B cell (primary cell): ENCODE measurements around the gene TMEM45B. TPM values are rescaled to one million over a fixed set of nuclear protein-coding genes. Genes with fewer than 3 reads are reported as not detected.

Source experiments
- ATAC-seq: fragments of 200-7000 bp; cut with Tn5 transposase; one replicate; pipeline ENCODE4 v1.10.0; 2021; ENCODE audit warnings: low read depth, mild to moderate bottlenecking, moderate number of reproducible peaks, moderate library complexity
- CTCF ChIA-PET: fragments of 350-600 bp; sonication (Branson Sonifier 250); formaldehyde crosslinking; loops from one replicate; lab custom pipeline; 2021; ENCODE audit warnings: antibody characterized with exemption, inconsistent platforms; lab: Charles Lee
- POLR2A ChIA-PET: fragments of 350-600 bp; sonication (Branson Sonifier 250); formaldehyde crosslinking; loops from one replicate; lab custom pipeline; 2021; ENCODE audit warnings: antibody characterized with exemption; lab: Charles Lee
- DNase-seq: peaks from one replicate; pipeline ENCODE4 v3.0.0; 2013
- H2AFZ ChIP-seq: 2 replicates; pipeline ENCODE4 v1.6.1; 2012; ENCODE audit warnings: mild to moderate bottlenecking, low read depth, low read length; ENCODE audit not compliant: insufficient read depth, poor library complexity, severe bottlenecking
- H3K27ac ChIP-seq, 2 donors: 1 replicate in 1 of 2; 2 replicates in 1 of 2; pipeline ENCODE4 v1.5.1; 2012 to 2013; ENCODE audit warnings: low read length in 2 of 2, mild to moderate bottlenecking in 2 of 2, moderate library complexity in 1 of 2
- H3K27me3 ChIP-seq, 4 experiments: fragments of 200-600 bp in 1 of 4; sonication (generic) in 1 of 4; replicated peaks in 1 of 4; 1 replicate in 2 of 4; 2 replicates in 2 of 4; pipeline versions ENCODE4 v1.6.1 to v1.7.0; 2013 to 2016; ENCODE audit warnings: low read length in 3 of 4, mild to moderate bottlenecking in 2 of 4, mixed read lengths in 1 of 4, moderate library complexity in 1 of 4; ENCODE audit not compliant: insufficient read depth in 4 of 4, control insufficient read depth in 3 of 4; ENCODE audit errors: control extremely low read depth in 1 of 4
- H3K36me3 ChIP-seq, 2 experiments: replicated peaks in 1 of 2; 1 replicate in 1 of 2; 2 replicates in 1 of 2; pipeline versions ENCODE4 v1.6.1 to v1.7.1; 2013; ENCODE audit warnings: low read length in 1 of 2; ENCODE audit not compliant: insufficient read depth in 2 of 2, control insufficient read depth in 1 of 2; ENCODE audit errors: control extremely low read depth in 1 of 2, extremely low read depth in 1 of 2
- H3K4me1 ChIP-seq, 2 donors: fragments of 200-600 bp in 1 of 2; sonication (generic) in 1 of 2; 1 replicate in 1 of 2; 2 replicates in 1 of 2; pipeline versions ENCODE4 v1.5.1 to v1.6.1; 2013 to 2017; ENCODE audit warnings: low read length in 2 of 2; ENCODE audit not compliant: control insufficient read depth in 2 of 2, insufficient read depth in 2 of 2
- H3K4me2 ChIP-seq: replicated peaks from 2 replicates; pipeline ENCODE3; 2012; ENCODE audit warnings: mild to moderate bottlenecking, low read depth, low read length; ENCODE audit not compliant: poor library complexity, severe bottlenecking
- H3K4me3 ChIP-seq, 5 experiments: fragments of 200-600 bp in 1 of 5; sonication (generic) in 1 of 5; 1 replicate in 3 of 5; 2 replicates in 2 of 5; pipeline versions ENCODE4 v1.5.1 to v1.7.0; 2011 to 2016; ENCODE audit warnings: low read length in 4 of 5, mild to moderate bottlenecking in 4 of 5, low read depth in 2 of 5, control low read depth in 1 of 5, moderate library complexity in 1 of 5; ENCODE audit not compliant: insufficient read depth in 1 of 5; ENCODE audit errors: control extremely low read depth in 1 of 5, extremely low read depth in 1 of 5
- H3K79me2 ChIP-seq: fragments of 200-600 bp; sonication (generic); one replicate; pipeline ENCODE4 v1.6.0; 2016; ENCODE audit warnings: low read length; ENCODE audit not compliant: control insufficient read depth, insufficient read depth
- H3K9ac ChIP-seq: fragments of 200-600 bp; sonication (generic); 2 replicates; pipeline ENCODE4 v1.6.1; 2017; ENCODE audit warnings: mild to moderate bottlenecking, low read length, moderate library complexity
- H3K9me3 ChIP-seq, 3 donors: one replicate each; pipeline versions ENCODE4 v1.6.1 to v1.7.1; 2013; ENCODE audit warnings: low read length in 2 of 3; ENCODE audit not compliant: control insufficient read depth in 2 of 3, insufficient read depth in 1 of 3; ENCODE audit errors: control extremely low read depth in 1 of 3
- H4K20me1 ChIP-seq: 2 replicates; pipeline ENCODE4 v1.6.0; 2012; ENCODE audit warnings: mild to moderate bottlenecking, low read length; ENCODE audit not compliant: insufficient read depth, control insufficient read depth, poor library complexity, severe bottlenecking
- H3K27ac Mint-ChIP-seq: one replicate; pipeline ENCODE4 v1.8.0; 2021; ENCODE audit warnings: mixed read lengths
- H3K27me3 Mint-ChIP-seq: one replicate; pipeline ENCODE4 v1.8.0; 2021; ENCODE audit warnings: mixed read lengths
- H3K4me1 Mint-ChIP-seq: one replicate; pipeline ENCODE4 v1.8.0; 2021; ENCODE audit warnings: mixed read lengths
- H3K4me3 Mint-ChIP-seq: one replicate; pipeline ENCODE4 v1.8.0; 2021; ENCODE audit warnings: mixed read lengths
- H3K9me3 Mint-ChIP-seq: one replicate; pipeline ENCODE4 v1.8.0; 2022; ENCODE audit warnings: mixed read lengths; ENCODE audit not compliant: insufficient read depth
- CTCF ChIP-seq: fragments of 200-600 bp; IDR thresholded peaks from one replicate; pipeline ENCODE4 v1.8.0; 2022; ENCODE audit warnings: antibody characterized with exemption, mild to moderate bottlenecking
- EZH2 ChIP-seq: IDR thresholded peaks from 2 replicates; pipeline ENCODE4 v1.6.1; 2012; ENCODE audit warnings: borderline replicate concordance, low read depth, mild to moderate bottlenecking, moderate library complexity, low read length; ENCODE audit not compliant: insufficient read depth, poor library complexity, severe bottlenecking
- WGBS: methylation state at CpG from one replicate; pipeline ENCODE4 v1.1.5; 2013; ENCODE audit warnings: missing lambda C conversion rate; ENCODE audit not compliant: insufficient coverage; 5-methylcytosine and 5-hydroxymethylcytosine counted together
- intact Hi-C: fragments of 100-400 bp; cut with micrococcal nuclease; formaldehyde crosslinking; loops from one replicate; pipeline ENCODE4 v1.10.0; 2022
- polyA plus RNA-seq: library from polyadenylated mRNA; depleted of rRNA; stranded (reverse); fragments of >200 nt; gene quantifications from 2 replicates; pipeline ENCODE4 v1.2.3, GENCODE V29; 2012
- total RNA-seq, 2 donors: library from RNA; stranded (reverse); fragments of 120-200 nt in 1 of 2; gene quantifications; 1 replicate in 1 of 2; 2 replicates in 1 of 2; pipeline versions ENCODE4 v1.2.3 to v1.2.4, GENCODE V29; 2013 to 2022

TMEM45B gene
- total and polyA plus RNA-seq, 2 donors (not counting 1 experiment from before 2014, with no cell fraction given): not detected

GRCh38 chr11:129813231-129813791, 2.3 kb upstream of the TMEM45B start:
- H3K36me3 ChIP-seq: no peaks in the 10 kb centered on the region
- no peak overlapping the region for H2AFZ ChIP-seq
- H3K4me2 ChIP-seq: no peak overlapping the region
- H3K9me3 ChIP-seq: peaks cover 0 to 14% (median 0%) of the 10 kb centered on the region in 3 donors
- no peaks in the 10 kb centered on the region for H3K79me2 ChIP-seq
- Mint-ChIP-seq H3K9me3 (peaks cover 5% of the 10 kb centered on the region), H3K27ac (no peak overlapping the region), H3K4me1 (peaks cover 3% of the 10 kb centered on the region), H3K4me3 (no peak overlapping the region), H3K27me3 (peaks cover 36% of the 10 kb centered on the region)
- H3K27ac ChIP-seq: no peak overlapping the region
- TF ChIP-seq EZH2 (no peak), CTCF (no peak)
- H3K27me3 ChIP-seq: peaks cover 0 to 8% (median 5%) of the 10 kb centered on the region in 4 experiments
- H3K4me3 ChIP-seq: no peak overlapping the region
- intact Hi-C loops: no loop called here
- DNase-seq: no peak
- no peaks in the 10 kb centered on the region for H3K4me1 ChIP-seq
- H4K20me1 ChIP-seq: no peaks in the 10 kb centered on the region
- H3K9ac ChIP-seq: no peak overlapping the region
- POLR2A ChIA-PET: no interaction called here
- WGBS: 90% methylated on average over 10 of the region's 12 CpGs
- ATAC-seq: no peak
- CTCF ChIA-PET: no interaction called here

GRCh38 chr11:129814244-129815014, 1.2 kb upstream of the TMEM45B start:
- intact Hi-C loops: no loop called here
- H3K79me2 ChIP-seq: no peaks in the 10 kb centered on the region
- no peaks in the 10 kb centered on the region for H3K36me3 ChIP-seq
- H3K27ac ChIP-seq: no peak overlapping the region
- Mint-ChIP-seq H3K4me1 (peaks cover 3% of the 10 kb centered on the region), H3K9me3 (peaks cover 5% of the 10 kb centered on the region), H3K4me3 (no peak overlapping the region), H3K27me3 (peaks cover 47% of the 10 kb centered on the region), H3K27ac (no peak overlapping the region)
- H3K9ac ChIP-seq: no peak overlapping the region
- DNase-seq: no peak
- WGBS: 73% methylated on average over 21 of the region's 24 CpGs
- no peak overlapping the region for H3K4me2 ChIP-seq
- ChIA-PET POLR2A (no interaction called here), CTCF (no interaction called here)
- H3K27me3 ChIP-seq: peaks cover 0 to 9% (median 8%) of the 10 kb centered on the region in 4 experiments
- no peak for TF ChIP-seq EZH2
- no peak for TF ChIP-seq CTCF
- H3K9me3 ChIP-seq: peaks cover 0 to 14% (median 0%) of the 10 kb centered on the region in 3 donors
- no peak for ATAC-seq
- no peak overlapping the region for H3K4me3 ChIP-seq
- H2AFZ ChIP-seq: no peak overlapping the region
- no peaks in the 10 kb centered on the region for H3K4me1 ChIP-seq
- no peaks in the 10 kb centered on the region for H4K20me1 ChIP-seq
